Prostate gland (tissue), 2 donors: Measurements from ENCODE around the gene SPON2.

Experiments
- POLR2A ChIP-seq: fragments of 450-650 bp; IDR thresholded peaks from one replicate; pipeline ENCODE4 v1.6.1; 2016; ENCODE audit warnings: antibody characterized with exemption, mild to moderate bottlenecking
- POLR2AphosphoS5 ChIP-seq: sonication (generic); formaldehyde crosslinking; IDR thresholded peaks from one replicate; pipeline ENCODE4 v1.6.1; 2017; ENCODE audit warnings: antibody characterized with exemption
- TF ChIP-seq, protein P1 (sequence below), 4 experiments: fragments of 200-600 bp in 2 of 4; fragments of 450-650 bp in 2 of 4; sonication (generic) in 2 of 4; IDR thresholded peaks; 1 replicate in 3 of 4; 2 replicates in 1 of 4; pipeline ENCODE4 v1.5.1; 2016 to 2019; ENCODE audit warnings: antibody characterized with exemption in 4 of 4, mild to moderate bottlenecking in 2 of 4, moderate library complexity in 2 of 4

DNA sequence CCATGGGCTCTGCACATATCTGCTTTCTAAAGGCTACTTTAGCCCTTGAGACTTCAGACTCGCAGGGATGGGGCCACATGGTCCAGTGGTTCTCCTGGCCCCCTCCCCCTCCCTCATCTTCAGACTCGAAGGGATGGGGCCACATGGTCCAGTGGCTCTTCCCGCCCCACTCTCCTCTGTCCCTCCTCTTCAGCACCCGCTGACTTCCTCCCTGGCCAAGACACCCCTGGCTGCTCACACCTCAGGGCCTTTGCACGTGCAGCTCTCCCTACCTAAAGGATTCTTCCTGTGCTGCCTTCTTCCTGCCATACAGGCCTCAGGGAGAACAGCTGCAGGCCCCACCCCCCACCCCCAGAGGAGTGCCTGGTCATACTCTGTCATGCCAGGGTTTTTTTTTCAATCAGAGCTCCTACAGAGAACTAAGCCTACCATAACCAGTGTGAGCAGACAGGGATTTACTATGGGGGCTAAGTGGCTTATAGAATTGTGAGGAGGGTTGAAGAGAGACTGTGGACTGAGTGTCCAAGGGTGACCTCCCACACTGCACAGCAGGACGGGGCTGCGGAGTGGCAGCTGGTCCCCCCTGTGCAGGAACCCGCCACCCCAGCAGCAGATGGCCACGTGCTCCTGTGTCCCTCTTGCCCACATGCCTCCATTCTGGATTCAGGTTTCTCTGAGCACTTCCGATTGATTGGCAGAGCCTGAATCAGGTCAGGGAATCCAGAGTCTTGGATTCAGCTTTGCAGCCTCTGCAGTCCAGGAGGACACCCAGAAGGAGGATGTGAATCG lies 6.1 kb upstream of the SPON2 start:
- TF ChIP-seq, protein P1, sequence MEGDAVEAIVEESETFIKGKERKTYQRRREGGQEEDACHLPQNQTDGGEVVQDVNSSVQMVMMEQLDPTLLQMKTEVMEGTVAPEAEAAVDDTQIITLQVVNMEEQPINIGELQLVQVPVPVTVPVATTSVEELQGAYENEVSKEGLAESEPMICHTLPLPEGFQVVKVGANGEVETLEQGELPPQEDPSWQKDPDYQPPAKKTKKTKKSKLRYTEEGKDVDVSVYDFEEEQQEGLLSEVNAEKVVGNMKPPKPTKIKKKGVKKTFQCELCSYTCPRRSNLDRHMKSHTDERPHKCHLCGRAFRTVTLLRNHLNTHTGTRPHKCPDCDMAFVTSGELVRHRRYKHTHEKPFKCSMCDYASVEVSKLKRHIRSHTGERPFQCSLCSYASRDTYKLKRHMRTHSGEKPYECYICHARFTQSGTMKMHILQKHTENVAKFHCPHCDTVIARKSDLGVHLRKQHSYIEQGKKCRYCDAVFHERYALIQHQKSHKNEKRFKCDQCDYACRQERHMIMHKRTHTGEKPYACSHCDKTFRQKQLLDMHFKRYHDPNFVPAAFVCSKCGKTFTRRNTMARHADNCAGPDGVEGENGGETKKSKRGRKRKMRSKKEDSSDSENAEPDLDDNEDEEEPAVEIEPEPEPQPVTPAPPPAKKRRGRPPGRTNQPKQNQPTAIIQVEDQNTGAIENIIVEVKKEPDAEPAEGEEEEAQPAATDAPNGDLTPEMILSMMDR (IDR thresholded peaks at IDR 0.05) = no peak
- TF ChIP-seq POLR2A = no peak
- TF ChIP-seq POLR2AphosphoS5 = no peak
